ENCODE data around the gene NOS2. TPM values are rescaled to one million over a fixed set of nuclear protein-coding genes. Genes with fewer than 3 reads are reported as not detected.

Gene NOS2
- polyA plus RNA-seq, 1 donor (not counting 4 experiments of a cell fraction or from before 2014, with no cell fraction given) = not detected

DNA sequence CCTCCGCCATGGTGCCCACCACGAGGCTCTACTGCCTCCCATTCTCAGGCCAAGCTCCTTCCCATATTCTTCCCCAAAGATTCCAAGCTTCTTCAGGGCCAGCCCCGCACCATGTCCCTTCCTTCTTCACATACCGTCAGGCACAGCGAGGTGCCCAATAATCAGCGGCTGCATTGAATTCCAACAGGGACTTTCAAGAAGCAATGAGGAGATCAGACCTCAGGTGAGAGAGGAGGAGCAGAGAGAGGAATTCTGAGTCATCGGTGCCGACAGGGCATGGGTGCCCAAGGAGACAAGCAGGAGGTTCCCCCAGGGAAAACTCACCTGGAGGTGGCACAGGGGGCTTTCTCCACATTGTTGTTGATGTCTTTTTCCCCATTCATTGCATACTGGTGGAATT, 2.0 kb downstream of the NOS2 start:
- DNase-seq (ENCODE audit: low read depth, low spot score) = no peak
- Histone ChIP-seq H3K36me3 (ENCODE audit: control insufficient read depth in 2 of 2, extremely low read depth in 1 of 2, insufficient read depth in 2 of 2, low read length in 2 of 2) (no peaks in the 10 kb centered on the region), H2AFZ (ENCODE audit: control insufficient read depth, low read length) (no peak overlapping the region), H3K27ac (ENCODE audit: control insufficient read depth, insufficient read depth, low read length) (no peak overlapping the region), H3K9ac (ENCODE audit: control insufficient read depth, extremely low read depth, insufficient read depth, low read length) (no peak overlapping the region), H3K79me2 (ENCODE audit: control insufficient read depth, insufficient read depth, low read length) (no peaks in the 10 kb centered on the region), H3K27me3 (ENCODE audit: control insufficient read depth, extremely low read depth, insufficient read depth, low read length) (peaks cover 46% of the 10 kb centered on the region), H4K20me1 (ENCODE audit: control insufficient read depth, extremely low read depth, insufficient read depth, low read length) (no peaks in the 10 kb centered on the region), H3K9me3 (ENCODE audit: control insufficient read depth, low read depth, low read length) (no peaks in the 10 kb centered on the region), H3K4me1 (ENCODE audit: control insufficient read depth, extremely low read depth, insufficient read depth, low read length) (no peaks in the 10 kb centered on the region), H3K4me2 (ENCODE audit: control insufficient read depth, extremely low read depth, insufficient read depth, low read depth, low read length) (no peak overlapping the region), H3K9me1 (ENCODE audit: control insufficient read depth, extremely low read depth, insufficient read depth, low read length) (no peaks in the 10 kb centered on the region), H3K4me3 (ENCODE audit: control insufficient read depth in 2 of 3, extremely low read depth in 1 of 3, insufficient read depth in 2 of 3, low read depth in 1 of 3, low read length in 3 of 3) (no peak overlapping the region)
- FAIRE-seq = no peak
- dilution Hi-C loops (cut with MboI; ENCODE audit: extremely low pct_ligation_motif_present, low sequenced_read_pairs) = no loop called here
- TF ChIP-seq, protein P1, sequence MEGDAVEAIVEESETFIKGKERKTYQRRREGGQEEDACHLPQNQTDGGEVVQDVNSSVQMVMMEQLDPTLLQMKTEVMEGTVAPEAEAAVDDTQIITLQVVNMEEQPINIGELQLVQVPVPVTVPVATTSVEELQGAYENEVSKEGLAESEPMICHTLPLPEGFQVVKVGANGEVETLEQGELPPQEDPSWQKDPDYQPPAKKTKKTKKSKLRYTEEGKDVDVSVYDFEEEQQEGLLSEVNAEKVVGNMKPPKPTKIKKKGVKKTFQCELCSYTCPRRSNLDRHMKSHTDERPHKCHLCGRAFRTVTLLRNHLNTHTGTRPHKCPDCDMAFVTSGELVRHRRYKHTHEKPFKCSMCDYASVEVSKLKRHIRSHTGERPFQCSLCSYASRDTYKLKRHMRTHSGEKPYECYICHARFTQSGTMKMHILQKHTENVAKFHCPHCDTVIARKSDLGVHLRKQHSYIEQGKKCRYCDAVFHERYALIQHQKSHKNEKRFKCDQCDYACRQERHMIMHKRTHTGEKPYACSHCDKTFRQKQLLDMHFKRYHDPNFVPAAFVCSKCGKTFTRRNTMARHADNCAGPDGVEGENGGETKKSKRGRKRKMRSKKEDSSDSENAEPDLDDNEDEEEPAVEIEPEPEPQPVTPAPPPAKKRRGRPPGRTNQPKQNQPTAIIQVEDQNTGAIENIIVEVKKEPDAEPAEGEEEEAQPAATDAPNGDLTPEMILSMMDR (optimal IDR thresholded peaks at IDR 0.05 in 1 of 3, IDR thresholded peaks at IDR 0.05 in 1 of 3, conservative IDR thresholded peaks at IDR 0.05 in 1 of 3; ENCODE audit: extremely low read depth in 1 of 3, insufficient read depth in 2 of 3, low read length in 3 of 3) = no peak

DNA sequence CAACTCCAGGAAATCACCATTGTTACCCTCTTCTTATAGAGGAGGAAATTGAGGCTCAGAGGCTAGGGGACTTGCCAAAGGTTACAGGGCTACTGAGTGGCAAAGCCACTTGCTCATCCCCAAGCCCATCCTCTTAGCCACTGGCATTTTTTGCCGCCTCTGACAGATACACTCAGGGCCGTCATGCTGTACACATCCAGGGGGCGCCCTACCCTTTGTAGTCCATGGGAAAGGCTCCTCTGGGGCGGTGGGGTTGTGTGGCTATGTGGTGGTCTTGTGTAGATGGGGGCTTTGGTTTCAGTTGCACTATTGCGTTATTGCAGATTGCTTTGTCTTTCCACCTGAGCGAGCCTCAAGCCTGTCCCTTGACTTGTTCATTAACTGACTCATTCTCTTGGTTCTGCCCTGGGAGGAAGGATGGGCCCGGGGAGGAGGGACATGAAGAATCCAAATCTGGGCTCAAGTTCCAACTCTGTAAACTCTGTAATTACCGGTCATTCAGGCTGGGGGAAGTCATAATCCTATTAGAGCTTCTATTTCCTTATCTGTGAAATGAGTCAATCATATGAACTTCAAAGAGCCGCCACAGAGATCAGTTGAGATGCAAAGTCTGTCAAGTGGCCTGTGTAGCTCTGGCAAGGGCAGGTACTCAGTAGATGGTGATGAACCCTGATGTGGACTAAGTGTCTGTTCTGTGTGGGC, 2.8 kb downstream of the NOS2 start:
- Histone ChIP-seq H3K27ac (ENCODE audit: control insufficient read depth, insufficient read depth, low read length) (no peak overlapping the region), H3K9me1 (ENCODE audit: control insufficient read depth, extremely low read depth, insufficient read depth, low read length) (no peaks in the 10 kb centered on the region), H2AFZ (ENCODE audit: control insufficient read depth, low read length) (no peak overlapping the region), H3K79me2 (ENCODE audit: control insufficient read depth, insufficient read depth, low read length) (no peaks in the 10 kb centered on the region), H3K4me2 (ENCODE audit: control insufficient read depth, extremely low read depth, insufficient read depth, low read depth, low read length) (no peak overlapping the region), H3K4me3 (ENCODE audit: control insufficient read depth in 2 of 3, extremely low read depth in 1 of 3, insufficient read depth in 2 of 3, low read depth in 1 of 3, low read length in 3 of 3) (no peak overlapping the region), H4K20me1 (ENCODE audit: control insufficient read depth, extremely low read depth, insufficient read depth, low read length) (no peaks in the 10 kb centered on the region), H3K9me3 (ENCODE audit: control insufficient read depth, low read depth, low read length) (no peaks in the 10 kb centered on the region), H3K27me3 (ENCODE audit: control insufficient read depth, extremely low read depth, insufficient read depth, low read length) (peaks cover 49% of the 10 kb centered on the region), H3K36me3 (ENCODE audit: control insufficient read depth in 2 of 2, extremely low read depth in 1 of 2, insufficient read depth in 2 of 2, low read length in 2 of 2) (no peaks in the 10 kb centered on the region), H3K9ac (ENCODE audit: control insufficient read depth, extremely low read depth, insufficient read depth, low read length) (no peak overlapping the region), H3K4me1 (ENCODE audit: control insufficient read depth, extremely low read depth, insufficient read depth, low read length) (no peaks in the 10 kb centered on the region)
- DNase-seq (ENCODE audit: low read depth, low spot score) = no peak
- dilution Hi-C loops (cut with MboI; ENCODE audit: extremely low pct_ligation_motif_present, low sequenced_read_pairs) = no loop called here
- FAIRE-seq = no peak
- TF ChIP-seq, protein P1 (optimal IDR thresholded peaks at IDR 0.05 in 1 of 3, IDR thresholded peaks at IDR 0.05 in 1 of 3, conservative IDR thresholded peaks at IDR 0.05 in 1 of 3; ENCODE audit: extremely low read depth in 1 of 3, insufficient read depth in 2 of 3, low read length in 3 of 3) = no peak
- no peak for TF ChIP-seq EZH2 (IDR thresholded peaks at IDR 0.05; ENCODE audit: low read length)
